DOHH2 (cell line): ENCODE data around the gene DDAH2.

Experiments used
- CTCF ChIP-seq: fragments of 200-600 bp; sonication (generic); IDR thresholded peaks from one replicate; pipeline ENCODE4 v1.5.1; 2014; ENCODE audit warnings: antibody characterized with exemption, mild to moderate bottlenecking, low read depth, low read length; ENCODE audit not compliant: poor library complexity, severe bottlenecking
- EZH2phosphoT487 ChIP-seq: fragments of 200-600 bp; sonication (generic); IDR thresholded peaks from 2 replicates; pipeline ENCODE4 v1.6.1; 2017; ENCODE audit warnings: borderline replicate concordance, mild to moderate bottlenecking, antibody characterized with exemption, low read length, moderate library complexity, mixed read lengths

GRCh38 chr6:31736768-31737314 is 7.7 kb upstream of the DDAH2 start:
- no peak for TF ChIP-seq CTCF
- no peak for TF ChIP-seq EZH2phosphoT487
